Cardiac muscle cell (in vitro differentiated cells and primary cell): ENCODE results near the gene DNPEP. TPM values are rescaled to one million over a fixed set of nuclear protein-coding genes. Genes with fewer than 3 reads are reported as not detected.

ENCODE experiments used
- DNase-seq, 2 donors: peaks; one replicate each; pipeline versions ENCODE4 v3.0.0 to v3.0.0-alpha.2; 2010 to 2017; ENCODE audit warnings: low read depth in 1 of 2, low spot score in 1 of 2
- H3K27ac ChIP-seq: fragments of 200-600 bp; sonication (generic); 2 replicates; pipeline ENCODE4 v1.5.1; 2016
- H3K27me3 ChIP-seq: fragments of 200-600 bp; sonication (generic); 2 replicates; pipeline ENCODE4 v1.6.0; 2016; ENCODE audit warnings: control low read depth
- H3K36me3 ChIP-seq: fragments of 200-600 bp; sonication (generic); 2 replicates; pipeline ENCODE4 v1.5.1; 2016; ENCODE audit warnings: control low read depth
- H3K4me1 ChIP-seq: fragments of 200-600 bp; sonication (generic); 2 replicates; pipeline ENCODE4 v1.8.1; 2017; ENCODE audit warnings: low read depth, mild to moderate bottlenecking, mixed run types
- H3K4me3 ChIP-seq: fragments of 200-600 bp; sonication (generic); 2 replicates; pipeline ENCODE4 v1.5.1; 2016; ENCODE audit warnings: mild to moderate bottlenecking
- H3K9me3 ChIP-seq: fragments of 200-600 bp; sonication (generic); 2 replicates; pipeline ENCODE4 v1.5.1; 2017; ENCODE audit warnings: low read depth, mild to moderate bottlenecking, control low read depth
- CTCF ChIP-seq: IDR thresholded peaks from 2 replicates; pipeline ENCODE4 v1.5.1; 2012; ENCODE audit warnings: low read depth, mild to moderate bottlenecking, low read length
- polyA plus RNA-seq: library from polyadenylated mRNA; unstranded; fragments of >200 nt; fragmentation: Nextera tagmentation; extraction: Ambion mirVana; gene quantifications from 2 replicates; pipeline ENCODE4 v1.2.1, GENCODE V29; 2016
- total RNA-seq: library from RNA; depleted of rRNA; stranded (reverse); fragments of >200 nt; gene quantifications from 2 replicates; pipeline ENCODE4 v1.2.3, GENCODE V29; 2016

The DNPEP gene
- total and polyA plus RNA-seq, 2 experiments from 2014 or later, result 67.2 to 117 TPM

GRCh38 chr2:219334076-219334475, 53.6 kb downstream of the DNPEP start:
- peaks cover 95% of the 10 kb centered on the region for H3K27me3 ChIP-seq
- H3K4me3 ChIP-seq, result no peak overlapping the region
- DNase-seq, result no peak
- no peak overlapping the region for H3K27ac ChIP-seq
- no peaks in the 10 kb centered on the region for H3K4me1 ChIP-seq
- no peak for TF ChIP-seq CTCF
- no peaks in the 10 kb centered on the region for H3K36me3 ChIP-seq
- no peaks in the 10 kb centered on the region for H3K9me3 ChIP-seq

GRCh38 chr2:219332542-219332941, 55.2 kb downstream of the DNPEP start, which contains the start of gene RESP18:
RESP18 (minus strand) TSS chr2:219332744.
- DNase-seq, result no peak
- Histone ChIP-seq H3K4me3 (no peak within 1 kb of the TSS), H3K36me3 (no peaks in the 10 kb centered on the region), H3K27me3 (peaks cover 96% of the 10 kb centered on the region), H3K27ac (no peak within 1 kb of the TSS), H3K9me3 (no peaks in the 10 kb centered on the region), H3K4me1 (no peaks in the 10 kb centered on the region)
- no peak for TF ChIP-seq CTCF

GRCh38 chr2:219331560-219332213, 56.0 kb downstream of the DNPEP start:
- Histone ChIP-seq H3K36me3 (no peaks in the 10 kb centered on the region), H3K4me3 (no peak overlapping the region), H3K4me1 (no peaks in the 10 kb centered on the region), H3K9me3 (no peaks in the 10 kb centered on the region), H3K27me3 (peaks cover 96% of the 10 kb centered on the region), H3K27ac (no peak overlapping the region)
- no peak for TF ChIP-seq CTCF
- peak; percentile 58 to 82 for DNase-seq

- no peak overlapping the region for H3K4me3 ChIP-seq
- no peaks in the 10 kb centered on the region for H3K4me1 ChIP-seq
- DNase-seq, result no peak
- H3K9me3 ChIP-seq, result no peaks in the 10 kb centered on the region
- H3K27me3 ChIP-seq, result peaks cover 97% of the 10 kb centered on the region
- no peaks in the 10 kb centered on the region for H3K36me3 ChIP-seq
- no peak overlapping the region for H3K27ac ChIP-seq
- no peak for TF ChIP-seq CTCF
Observed at GRCh38 chr2:219327719-219328118, 60.0 kb downstream of the DNPEP start.

- H3K27me3 ChIP-seq, result peaks cover 92% of the 10 kb centered on the region
- no peaks in the 10 kb centered on the region for H3K36me3 ChIP-seq
- no peak for TF ChIP-seq CTCF
- no peak overlapping the region for H3K4me3 ChIP-seq
- no peak for DNase-seq
- no peak overlapping the region for H3K27ac ChIP-seq
- no peaks in the 10 kb centered on the region for H3K4me1 ChIP-seq
- no peaks in the 10 kb centered on the region for H3K9me3 ChIP-seq
Observed at GRCh38 chr2:219325657-219326315, 61.9 kb downstream of the DNPEP start.
